ENCODE data around the gene KCNG1.
A peak's percentile ranks its signal among the peaks of the same experiment; 100 is the strongest.

The KCNG1 gene

DNA sequence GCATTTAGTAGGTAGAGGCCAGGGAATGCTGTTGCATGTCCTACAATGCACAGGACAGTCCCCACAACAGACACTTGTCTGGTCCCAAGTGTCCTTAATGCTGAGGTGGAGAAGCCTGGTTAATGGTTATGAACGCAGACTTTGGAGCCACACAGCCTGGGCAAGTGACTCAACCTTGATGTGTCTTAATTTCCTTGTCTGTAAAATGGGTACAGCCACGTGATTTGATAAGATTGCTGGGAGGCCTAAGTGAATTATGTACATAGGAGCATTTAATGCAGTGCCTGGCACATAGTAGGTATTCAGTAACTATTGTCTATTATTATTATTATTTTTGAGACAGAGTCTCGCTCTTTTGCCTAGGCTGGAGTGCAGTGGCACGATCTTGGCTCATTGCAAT, 11.4 kb downstream of the KCNG1 start:
- DNase-seq: no peak

DNA sequence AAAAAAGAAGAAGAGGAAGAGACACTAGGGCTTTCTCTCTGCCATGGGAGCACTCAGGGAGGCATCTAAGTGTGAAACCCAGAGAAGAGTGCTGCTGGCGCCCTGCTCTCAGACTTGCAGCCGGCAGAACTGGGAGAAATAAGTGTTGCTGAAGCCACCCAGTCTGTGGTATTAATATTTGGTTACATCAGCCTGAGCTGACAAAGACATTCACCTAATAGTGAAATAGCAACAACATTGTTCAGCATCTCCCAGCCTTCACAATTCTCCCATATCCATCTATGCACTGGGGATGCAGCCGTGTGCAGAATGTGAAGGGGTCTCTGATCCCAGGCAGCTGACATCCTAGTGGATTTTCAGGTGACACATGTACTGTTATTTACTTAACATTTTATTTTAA, 12.0 kb downstream of the KCNG1 start:
- no peak for DNase-seq

DNA sequence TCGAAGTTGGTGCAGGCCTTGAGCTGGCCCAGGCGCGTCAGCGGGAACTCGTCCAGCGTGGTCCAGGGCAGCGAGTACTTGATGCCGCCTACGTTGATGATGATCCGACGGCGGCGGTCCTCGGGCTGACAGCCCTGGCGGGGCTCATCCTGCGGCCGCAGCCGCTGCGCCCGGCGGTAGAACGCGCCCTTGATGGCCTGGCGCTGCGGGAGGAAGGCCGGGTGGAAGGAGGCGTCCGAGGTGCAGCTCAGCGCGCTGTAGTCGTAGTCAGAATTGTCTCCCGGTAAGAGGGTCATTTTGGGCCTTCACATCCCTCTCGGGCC, 12.9 kb downstream of the KCNG1 start:
- DNase-seq: no peak

DNA sequence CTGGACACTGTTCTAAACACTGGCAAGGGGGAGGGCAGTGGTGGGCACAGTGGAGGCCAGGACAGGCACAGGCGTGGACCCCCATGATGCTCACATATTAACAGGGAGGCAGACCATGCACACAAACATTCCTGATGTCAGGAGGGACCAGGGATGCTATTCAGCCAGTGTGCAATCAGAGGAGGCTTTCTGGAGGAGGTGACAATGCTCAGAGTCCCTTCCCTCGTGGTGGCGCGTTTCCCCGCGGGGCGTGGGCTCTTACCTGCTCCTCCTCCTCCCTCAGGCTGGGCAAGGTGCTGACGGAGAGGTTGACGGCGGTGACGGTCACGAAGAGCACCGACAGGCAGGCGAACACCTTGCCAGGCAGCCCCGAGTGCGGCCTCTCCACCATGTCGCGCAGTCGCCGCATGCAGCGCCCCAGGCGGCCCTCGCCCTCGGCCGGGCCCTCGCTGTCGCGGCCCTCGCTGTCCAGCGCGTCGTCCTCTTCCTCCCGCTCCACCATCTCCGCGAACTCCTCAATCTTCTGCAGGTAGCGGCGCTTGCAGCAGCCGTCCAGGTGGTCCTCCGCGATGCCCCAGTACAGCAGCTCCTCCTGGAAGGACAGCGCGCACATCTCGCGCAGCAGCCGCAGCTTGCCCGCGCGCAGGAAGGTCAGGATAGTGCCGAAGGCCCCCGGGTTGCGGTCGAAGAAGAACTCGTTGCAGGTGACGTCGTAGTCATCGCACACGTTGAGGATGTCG, 13.4 kb downstream of the KCNG1 start:
- no peak for DNase-seq

DNA sequence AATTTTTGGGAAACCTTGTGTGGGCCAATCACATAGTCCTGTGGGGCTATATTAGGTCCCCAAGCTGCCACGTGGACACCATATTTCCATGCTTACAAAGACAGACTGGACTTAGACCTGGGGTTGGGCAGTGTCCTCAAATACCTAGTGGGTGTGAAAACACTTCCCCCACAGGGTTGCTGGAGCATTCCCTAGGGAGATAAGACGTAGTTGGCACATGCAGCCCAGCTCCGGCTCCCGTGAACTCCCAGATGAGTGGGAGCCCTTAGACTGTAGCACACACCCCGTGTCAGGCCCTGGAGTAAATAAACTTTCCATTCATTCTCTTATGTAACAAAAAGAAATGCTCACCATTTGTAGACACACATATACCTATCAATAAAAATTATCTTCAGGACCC, 14.2 kb downstream of the KCNG1 start:
- no peak for DNase-seq

DNA sequence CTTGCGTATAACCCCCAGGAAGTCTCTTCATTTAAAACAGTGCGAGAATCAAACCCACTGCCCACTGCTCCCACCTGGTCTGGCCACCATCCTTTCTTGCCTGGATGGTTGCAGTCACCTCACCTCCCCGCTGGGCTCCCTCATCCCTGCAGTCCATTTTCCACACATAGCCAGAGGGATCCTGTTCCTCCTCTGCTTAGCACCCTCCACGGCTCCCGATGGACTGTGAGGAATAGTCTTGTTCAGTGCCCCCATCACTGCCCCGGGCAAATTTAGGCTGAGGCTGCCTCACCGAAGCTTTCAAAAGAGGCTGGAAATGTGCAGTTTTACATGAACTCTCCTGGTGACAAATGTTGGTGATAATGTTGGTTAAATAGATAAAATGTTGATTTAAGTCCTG, 17.7 kb downstream of the KCNG1 start:
- DNase-seq: no peak

DNA sequence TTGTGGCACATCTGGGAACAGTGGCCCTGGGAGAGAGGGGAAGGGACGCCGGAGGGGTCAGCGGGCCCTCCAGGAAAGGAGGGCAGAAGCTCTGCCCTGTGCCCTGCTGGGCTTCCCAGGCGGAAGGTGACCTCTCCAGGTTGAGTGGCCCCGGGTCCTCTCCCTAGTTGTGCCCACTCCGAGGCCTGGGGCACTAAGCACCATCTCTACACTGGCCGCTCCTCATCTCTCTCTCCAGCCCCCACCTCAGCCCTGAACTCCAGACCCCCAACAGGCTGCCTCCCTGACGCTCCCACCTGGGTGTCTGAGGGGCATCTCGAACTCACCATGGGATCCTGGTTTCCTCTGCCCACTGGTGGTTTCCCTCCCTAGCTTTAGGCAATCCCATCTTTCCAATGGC, 18.1 kb downstream of the KCNG1 start:
- DNase-seq: no peak

DNA sequence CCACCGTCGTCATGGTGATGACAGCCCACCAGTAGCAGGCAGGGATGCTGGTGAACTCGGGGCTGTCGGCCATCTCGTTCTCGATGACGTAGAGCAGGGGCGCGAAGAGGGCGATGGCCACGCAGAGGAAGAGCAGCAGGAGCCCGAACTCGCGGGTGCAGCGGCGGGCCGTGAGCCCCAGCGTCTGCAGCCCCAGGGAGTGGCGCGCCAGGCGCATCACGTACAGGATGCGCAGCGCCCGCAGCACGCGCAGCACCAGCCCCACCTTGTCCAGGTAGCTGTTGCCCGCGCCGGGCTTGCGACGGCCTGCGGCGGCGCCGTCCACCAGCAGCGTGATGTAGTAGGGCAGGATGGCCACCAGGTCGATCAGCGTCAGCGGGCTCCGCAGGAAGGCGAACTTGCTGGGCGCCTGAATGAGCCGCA, 18.6 kb downstream of the KCNG1 start:
- DNase-seq: no peak

DNA sequence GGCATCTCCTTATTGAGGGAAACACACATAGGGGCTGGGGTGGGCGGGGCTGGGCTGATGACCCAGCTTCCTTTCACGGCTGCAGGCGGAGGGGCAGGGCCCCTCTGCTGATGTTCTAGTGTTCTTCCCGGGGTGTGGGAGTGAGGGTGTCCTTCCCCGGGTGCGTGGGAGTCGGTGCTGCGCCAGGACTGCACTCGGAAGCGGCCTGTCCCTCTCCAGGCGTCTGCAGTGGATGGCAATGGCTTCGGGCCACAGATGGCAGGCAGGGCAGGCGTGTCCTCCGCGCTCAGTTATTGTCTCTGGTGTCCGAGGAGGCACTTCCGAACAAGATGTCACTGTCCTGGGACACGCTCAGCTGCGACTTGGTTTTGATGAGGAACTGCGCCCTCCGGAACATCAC, 19.2 kb downstream of the KCNG1 start:
- no peak for DNase-seq

DNA sequence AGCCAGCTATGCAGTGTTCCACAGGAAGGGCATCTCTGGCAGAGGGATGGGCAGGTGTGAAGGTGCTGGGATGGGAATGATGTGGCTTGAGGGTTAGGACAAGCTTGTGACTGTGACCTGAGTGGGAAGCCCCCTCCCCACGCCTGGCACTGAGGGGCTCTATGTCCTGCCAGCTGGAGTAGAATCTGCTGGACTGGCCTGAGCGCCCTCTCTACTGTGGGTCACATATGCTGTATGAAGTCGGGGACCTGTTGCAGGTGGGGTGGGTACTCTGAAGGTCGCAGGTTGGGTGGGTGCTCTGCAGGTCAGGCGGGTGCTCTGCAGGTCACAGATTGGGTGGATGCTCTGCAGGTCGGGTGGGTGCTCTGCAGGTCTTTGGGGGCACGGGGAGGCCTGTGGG, 20.3 kb downstream of the KCNG1 start:
- no peak for DNase-seq

DNA sequence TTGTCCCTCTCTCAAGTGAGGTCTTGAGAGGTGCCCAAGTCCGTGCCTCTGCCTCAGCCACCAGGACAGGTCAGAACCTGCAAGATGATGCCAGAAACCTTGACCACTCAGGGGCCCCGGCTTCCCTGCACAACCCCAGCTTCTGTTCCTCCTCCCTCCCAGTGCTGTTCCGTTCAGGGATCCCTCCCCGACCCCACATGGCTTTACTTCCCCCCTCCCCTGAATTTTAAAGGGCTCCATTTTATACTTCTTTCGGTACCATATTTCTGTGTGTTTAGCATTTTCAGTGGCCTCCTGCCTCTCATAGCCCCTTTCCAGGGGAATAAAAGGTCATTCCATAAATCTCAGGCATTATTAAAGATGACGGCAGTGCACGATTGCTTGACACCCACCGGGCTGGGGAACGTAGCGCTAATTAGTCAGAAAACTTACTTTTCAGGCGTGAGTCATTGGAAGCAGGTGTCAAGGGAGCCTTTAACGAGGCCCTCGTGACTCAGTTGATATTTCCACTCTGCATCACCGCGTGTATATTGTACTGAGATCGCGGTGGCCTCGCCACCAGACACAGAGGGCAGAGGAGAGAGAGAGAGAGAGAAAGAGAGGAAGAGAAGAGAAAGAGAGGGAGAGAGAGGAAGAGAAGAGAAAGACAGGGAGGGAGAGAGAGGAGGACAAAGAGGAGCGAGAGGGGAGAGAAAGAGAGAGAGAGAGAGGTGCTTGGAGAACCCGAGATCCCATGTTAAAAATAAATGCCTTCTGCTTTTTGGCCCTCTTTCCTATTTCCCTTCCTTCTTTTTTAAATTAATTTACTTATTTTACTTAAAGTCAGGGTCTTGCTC, 21.3 kb downstream of the KCNG1 start:
- DNase-seq: no peak

DNA sequence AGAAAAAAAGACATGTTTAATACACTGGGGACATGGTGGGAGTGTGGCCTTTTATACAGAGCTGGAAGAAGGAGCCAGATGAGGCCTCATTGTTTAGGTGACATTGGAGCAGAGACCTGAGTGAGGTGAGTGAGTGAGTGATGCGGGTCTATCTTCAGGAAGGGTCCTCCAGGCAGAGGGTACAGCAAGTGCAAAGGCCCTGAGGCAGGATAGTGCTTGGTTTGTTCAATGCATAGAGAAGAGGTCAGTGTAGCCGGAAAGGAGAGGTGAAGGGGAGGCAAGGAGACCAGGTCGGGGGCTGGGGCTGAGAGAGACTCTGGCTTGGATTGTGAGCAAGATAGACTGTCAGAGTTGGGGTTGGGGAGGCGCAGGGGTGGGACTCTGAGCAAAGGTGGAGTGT, 23.6 kb downstream of the KCNG1 start:
- DNase-seq: no peak

DNA sequence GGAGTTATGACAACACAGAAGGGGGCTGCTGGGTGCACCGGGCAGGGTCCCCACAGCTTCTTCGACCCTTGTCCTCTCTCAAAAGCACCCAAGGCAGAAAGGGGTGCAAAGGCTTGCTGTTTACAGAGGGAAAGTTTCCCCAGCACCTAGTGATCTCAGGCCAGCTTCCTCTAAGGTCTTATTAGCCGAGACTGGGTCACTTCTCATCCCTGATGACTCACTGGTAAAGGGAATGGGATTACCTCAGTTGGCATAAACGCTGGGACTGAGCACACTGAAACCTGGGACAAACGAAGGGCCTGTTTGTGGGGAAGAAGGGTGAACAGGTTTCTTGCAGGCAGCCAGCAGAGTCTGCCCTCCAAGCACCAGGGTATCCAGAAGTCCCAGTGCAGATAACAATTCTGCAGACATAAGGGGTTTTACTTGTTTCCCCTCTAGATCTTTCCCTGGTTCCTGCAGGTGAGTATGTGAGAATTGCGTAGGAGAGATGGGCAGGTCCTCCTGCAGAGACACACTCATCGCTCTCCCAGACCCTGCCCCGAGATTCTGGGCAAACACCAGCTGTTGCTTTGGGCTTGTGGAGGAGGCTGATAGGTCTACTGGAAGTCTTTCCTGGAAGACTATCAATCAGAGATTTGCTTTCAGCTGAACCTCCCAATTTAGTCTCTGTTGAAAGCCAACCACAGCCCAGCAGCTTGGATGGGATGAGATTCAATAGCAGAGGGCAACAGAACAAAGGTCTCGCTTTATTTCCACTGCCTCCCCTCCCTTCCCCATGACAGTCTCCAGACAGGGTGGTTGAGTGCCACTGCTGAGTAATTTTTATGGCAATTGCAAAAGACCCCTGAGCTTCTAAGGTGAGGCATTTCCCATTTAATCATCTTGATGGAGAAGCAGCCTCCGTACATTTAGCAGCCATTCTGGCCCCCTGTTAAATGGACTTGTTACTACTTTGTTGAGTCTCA, 25.7 kb downstream of the KCNG1 start:
- DNase-seq: no peak

DNA sequence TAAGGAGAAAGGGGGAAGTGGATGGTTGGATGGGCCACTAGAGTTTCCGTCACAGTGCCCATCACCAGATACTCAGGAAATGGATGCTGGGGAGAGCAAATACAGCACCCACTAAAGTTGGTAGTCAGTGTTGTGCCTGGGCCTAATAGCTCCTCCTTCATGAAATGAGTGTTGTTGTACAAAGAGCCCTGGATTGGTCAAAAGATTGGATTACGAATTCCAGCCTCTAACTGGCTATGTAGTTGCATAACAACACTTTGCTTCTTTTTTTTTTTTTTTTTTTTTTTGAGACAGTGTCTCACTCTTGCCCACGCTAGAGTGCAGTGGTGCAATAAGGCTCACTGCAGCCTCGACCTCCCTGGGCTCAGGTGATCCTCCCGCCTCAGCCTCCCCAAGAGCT, 27.4 kb downstream of the KCNG1 start:
- DNase-seq: no peak

DNA sequence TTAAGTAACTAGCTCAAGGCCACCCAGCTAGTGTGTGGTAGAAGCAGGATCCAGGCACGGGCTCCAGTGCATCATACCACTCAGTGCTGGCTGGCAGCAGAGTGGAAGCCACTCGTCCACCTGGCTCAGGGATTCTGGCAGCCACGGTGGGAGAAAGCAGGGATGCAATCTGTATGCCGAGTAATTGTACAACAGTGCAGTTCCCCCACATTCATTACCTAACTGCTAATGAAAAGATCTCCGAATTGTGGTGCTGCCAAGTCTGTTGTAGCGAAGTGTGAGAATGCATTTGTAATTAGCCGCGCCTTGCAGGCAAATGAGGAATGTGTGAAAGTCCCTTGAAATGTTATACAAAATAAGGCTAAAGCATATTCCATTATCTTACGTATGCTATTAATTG, 29.0 kb downstream of the KCNG1 start:
- DNase-seq: no peak

DNA sequence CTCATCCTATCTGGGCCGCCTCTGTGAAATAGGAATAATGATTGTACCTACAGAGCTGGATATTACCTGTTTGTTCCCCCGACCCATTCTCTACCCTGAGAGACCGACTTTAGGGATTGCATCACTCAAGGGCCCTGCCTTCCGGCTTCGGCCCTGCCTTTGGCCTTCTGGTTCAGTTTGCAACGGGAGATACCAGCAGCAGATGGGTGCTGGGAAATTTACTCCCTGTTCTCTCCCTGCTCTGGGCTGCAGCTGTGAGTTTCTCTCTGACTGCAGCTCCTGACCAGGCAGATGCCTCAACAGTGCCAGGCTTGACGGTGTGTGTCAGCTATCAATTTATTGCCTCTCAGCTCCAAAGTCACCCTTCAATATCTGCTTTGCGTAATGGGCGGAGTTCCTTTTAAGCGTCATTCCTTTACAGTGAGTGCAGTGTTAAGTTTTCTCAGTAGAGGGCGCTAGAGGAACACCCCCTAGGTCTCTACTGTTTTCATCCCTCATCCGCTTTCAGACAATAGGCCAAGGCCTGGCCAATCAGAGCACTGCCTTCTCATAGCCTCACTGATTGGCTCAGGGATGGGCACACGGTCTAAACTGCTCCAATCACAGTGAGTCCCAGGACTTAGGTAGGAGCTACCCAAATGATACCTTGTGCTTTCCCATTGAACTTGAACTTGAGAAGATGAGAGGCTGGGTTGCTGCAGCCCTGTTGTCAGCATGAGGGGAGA, 30.0 kb downstream of the KCNG1 start:
- DNase-seq: peak; percentile 31

DNA sequence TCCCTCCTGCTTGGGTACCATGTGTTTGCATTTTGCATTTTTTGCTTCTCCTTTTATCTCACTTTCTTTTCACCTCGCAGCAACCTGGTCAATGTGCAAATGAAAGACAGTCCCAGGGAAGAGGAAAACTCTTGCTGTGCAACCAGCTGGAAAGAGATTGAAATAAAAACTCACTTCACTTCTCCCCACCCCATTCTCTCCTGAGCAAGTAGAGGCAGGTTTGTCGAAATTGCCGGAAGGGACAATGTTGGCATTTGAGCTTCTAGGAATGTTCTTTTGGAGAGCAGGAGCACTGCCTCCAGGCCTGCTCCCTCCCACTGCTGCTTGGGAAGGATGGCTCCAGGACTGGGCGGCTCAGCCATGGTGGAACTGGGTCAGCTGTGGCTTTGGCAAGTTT, 30.6 kb downstream of the KCNG1 start:
- DNase-seq: no peak

DNA sequence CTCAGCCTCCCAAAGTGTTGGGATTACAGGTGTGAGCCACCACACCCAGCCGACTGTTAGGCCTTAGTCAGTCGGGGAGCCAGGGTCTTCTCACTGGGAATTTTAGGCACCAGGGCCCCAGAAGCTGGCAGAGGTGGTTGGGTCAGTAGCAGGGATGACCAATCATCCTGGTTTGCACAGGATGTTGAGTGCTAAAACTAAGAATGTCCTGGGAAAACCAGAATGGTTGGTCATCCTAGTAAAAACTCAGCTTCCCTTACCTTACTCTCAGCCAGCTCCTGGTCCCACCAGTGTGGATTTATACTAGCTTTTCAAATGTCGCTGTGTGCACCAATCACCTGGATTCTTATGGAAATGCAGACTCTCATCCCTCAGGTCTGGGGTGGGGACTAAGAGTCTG, 31.8 kb downstream of the KCNG1 start:
- no peak for DNase-seq

DNA sequence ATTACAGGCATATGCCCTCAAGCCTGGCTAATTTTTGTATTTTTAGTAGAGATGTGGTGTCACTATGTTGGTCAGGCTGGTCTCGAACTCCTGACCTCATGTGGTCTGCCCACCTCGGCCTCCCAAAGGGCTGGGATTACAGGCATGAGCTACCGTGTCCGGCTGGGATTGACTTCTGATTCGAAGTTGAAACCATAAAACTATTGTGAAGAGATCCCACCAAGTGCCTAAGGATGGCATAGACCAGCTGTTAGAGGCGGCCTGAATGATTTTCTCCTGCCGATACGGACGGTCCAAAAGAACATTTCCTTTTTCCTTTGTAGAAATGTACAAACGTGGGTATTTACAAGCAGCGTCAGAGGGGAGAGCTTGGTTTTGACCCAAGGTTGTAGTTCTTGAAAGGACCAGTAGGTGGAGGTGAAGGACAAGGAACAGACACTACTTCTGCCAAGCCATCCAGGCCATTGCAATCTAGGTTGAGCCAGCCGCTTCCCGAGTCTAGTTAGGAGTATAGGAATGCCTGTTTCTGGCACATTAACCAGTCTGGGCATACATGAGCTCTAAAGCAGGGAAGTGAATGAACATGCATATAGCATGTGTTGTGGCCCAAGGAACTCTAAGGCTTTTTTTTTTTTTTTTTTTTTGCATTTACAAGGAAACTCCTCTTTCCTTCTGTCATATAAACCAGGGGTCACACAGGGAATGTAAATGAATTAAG, 35.3 kb downstream of the KCNG1 start:
- peak; percentile 47 for DNase-seq

DNA sequence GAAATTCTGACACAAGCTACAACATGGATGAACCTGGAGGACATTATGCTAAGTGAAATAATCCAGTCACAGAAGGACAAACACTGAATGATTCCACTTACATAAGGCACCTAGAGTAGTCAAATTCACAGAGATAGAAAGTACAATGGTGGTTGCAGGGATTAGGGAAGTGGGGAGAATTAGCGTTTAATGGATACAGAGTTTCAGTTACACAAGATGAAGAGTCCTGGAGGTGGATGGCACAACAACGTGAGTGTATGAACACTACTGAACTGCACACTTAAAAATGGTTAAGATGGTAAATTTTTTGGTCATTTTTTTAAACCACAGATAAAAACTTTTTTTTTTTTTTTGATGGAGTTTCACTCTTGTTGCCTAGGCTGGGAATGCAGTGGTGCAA, 39.6 kb downstream of the KCNG1 start:
- DNase-seq: no peak

DNA sequence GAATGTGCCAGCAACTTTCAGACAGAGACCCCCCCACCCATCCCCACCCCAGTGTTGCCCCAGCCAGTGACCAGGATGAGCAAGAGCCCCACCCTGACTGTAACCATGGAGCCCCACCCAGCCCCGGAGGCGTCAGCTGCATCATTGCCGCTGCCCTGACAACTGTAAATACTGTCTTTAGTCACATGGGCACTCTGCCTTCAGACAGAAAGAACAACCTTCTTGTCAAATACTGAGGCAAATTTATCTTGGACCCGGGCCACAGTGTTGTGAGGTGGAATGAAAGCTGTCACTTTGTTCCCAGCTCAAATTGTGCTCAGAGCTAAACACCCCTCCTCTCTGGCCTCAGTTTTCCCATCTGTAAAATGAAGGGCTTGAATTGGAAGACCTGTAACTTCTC, 40.5 kb downstream of the KCNG1 start:
- peak; percentile 11 for DNase-seq

DNA sequence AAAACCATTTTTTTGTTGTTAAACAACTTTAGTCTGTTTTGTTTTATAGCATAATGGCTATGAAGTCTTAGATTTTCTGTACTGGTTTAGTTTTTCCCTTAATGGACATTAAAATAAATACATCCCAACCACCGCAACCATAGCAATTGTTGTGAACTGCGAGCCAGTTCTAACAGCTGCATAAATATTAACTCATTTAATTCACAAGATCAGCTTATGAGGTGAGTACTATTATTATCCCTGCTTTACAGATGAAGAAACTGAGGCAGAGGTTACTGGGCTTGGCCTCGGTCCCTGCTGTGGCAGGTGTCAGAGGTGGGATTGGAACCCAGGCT, 41.2 kb downstream of the KCNG1 start:
- DNase-seq: no peak
